Measurements from ENCODE around the gene TRAF5. TPM values are rescaled to one million over a fixed set of nuclear protein-coding genes. Genes with fewer than 3 reads are reported as not detected.

TRAF5 gene
- total RNA-seq, 1 donor from 2014 or later: 17.9 TPM

DNA sequence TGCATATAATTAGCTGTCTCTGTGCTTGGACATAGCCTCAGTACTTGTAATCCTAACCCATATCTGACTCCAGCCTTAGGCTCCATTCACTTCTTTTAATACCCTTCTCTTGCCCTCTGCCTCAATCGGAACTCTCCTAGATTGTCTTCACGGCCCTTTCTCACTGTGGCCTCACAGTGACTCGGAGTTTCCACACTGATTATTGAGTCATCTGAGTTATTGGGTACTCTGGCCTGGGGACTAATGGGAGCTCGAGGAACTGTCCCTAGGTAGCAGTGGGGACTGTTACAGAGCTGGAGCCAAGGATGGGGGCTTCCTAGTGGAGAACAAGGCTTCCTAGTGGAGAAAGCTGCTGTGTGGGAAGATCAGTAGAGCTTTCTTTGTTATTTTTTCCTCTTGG, 17.0 kb downstream of the TRAF5 start:
- DNase-seq (ENCODE audit: extremely low spot score, unreplicated experiment): no peak
- Mint-ChIP-seq H3K27ac (no peak overlapping the region), H3K4me1 (ENCODE audit: unreplicated experiment) (peaks cover 10% of the 10 kb centered on the region), H3K4me3 (no peak overlapping the region), H3K9me3 (no peaks in the 10 kb centered on the region), H3K36me3 (peaks cover 6% of the 10 kb centered on the region), H3K27me3 (no peaks in the 10 kb centered on the region)
- TF ChIP-seq, protein P1, sequence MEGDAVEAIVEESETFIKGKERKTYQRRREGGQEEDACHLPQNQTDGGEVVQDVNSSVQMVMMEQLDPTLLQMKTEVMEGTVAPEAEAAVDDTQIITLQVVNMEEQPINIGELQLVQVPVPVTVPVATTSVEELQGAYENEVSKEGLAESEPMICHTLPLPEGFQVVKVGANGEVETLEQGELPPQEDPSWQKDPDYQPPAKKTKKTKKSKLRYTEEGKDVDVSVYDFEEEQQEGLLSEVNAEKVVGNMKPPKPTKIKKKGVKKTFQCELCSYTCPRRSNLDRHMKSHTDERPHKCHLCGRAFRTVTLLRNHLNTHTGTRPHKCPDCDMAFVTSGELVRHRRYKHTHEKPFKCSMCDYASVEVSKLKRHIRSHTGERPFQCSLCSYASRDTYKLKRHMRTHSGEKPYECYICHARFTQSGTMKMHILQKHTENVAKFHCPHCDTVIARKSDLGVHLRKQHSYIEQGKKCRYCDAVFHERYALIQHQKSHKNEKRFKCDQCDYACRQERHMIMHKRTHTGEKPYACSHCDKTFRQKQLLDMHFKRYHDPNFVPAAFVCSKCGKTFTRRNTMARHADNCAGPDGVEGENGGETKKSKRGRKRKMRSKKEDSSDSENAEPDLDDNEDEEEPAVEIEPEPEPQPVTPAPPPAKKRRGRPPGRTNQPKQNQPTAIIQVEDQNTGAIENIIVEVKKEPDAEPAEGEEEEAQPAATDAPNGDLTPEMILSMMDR (conservative IDR thresholded peaks at IDR 0.05): no peak

DNA sequence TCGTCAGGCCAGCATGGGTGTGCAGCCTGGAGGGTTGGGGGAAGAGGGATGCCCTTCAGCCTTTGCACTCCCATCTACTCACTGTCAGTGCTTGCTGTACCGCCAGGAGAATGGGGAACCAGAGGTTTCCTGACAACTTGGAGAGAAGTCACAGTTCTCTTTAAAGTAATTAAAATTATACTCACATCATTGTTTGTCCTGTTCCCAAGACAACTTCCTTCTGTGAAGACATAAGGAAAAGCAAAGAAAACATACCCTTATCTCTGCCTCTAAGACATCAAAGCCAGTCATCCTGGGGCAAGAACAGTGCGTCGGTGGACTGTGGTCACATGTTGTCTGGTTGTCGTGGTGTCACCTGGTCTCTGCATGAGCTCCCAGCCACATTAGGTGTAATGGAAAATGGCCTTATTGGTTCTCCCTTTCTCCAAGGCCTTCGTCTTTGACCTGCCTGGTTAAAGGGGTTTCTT, 17.6 kb downstream of the TRAF5 start:
- H3K4me1 Mint-ChIP-seq (ENCODE audit: unreplicated experiment): peaks cover 10% of the 10 kb centered on the region
- no peaks in the 10 kb centered on the region for H3K9me3 Mint-ChIP-seq
- no peak for DNase-seq (ENCODE audit: extremely low spot score, unreplicated experiment)
- H3K27ac Mint-ChIP-seq: no peak overlapping the region
- H3K27me3 Mint-ChIP-seq: no peaks in the 10 kb centered on the region
- TF ChIP-seq, protein P1 (conservative IDR thresholded peaks at IDR 0.05): no peak
- H3K4me3 Mint-ChIP-seq: no peak overlapping the region
- peaks cover 6% of the 10 kb centered on the region for H3K36me3 Mint-ChIP-seq

DNA sequence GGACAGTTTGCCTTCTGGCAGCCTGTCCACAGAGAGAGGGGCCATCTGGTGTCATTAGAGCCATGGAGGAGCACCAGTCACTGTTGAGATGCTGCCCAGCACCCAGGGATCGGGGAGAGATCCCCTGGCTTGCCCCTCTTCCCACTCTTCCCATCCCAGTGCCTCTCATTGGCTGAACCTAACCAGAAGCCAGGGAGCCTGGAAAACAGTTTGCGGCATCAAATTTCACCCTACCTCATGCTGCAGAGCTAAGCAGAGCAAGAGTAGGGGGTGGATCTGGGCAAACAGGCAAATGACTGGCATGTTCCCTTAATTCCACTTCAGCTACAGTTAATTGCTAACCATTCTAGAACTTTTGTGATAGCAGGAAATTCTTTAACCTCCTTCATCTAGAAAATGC, 19.1 kb downstream of the TRAF5 start:
- TF ChIP-seq, protein P1 (conservative IDR thresholded peaks at IDR 0.05): no peak
- Mint-ChIP-seq H3K4me3 (no peak overlapping the region), H3K9me3 (no peaks in the 10 kb centered on the region), H3K4me1 (ENCODE audit: unreplicated experiment) (peaks cover 14% of the 10 kb centered on the region), H3K36me3 (peaks cover 6% of the 10 kb centered on the region), H3K27ac (no peak overlapping the region), H3K27me3 (no peaks in the 10 kb centered on the region)
- DNase-seq (ENCODE audit: extremely low spot score, unreplicated experiment): no peak

DNA sequence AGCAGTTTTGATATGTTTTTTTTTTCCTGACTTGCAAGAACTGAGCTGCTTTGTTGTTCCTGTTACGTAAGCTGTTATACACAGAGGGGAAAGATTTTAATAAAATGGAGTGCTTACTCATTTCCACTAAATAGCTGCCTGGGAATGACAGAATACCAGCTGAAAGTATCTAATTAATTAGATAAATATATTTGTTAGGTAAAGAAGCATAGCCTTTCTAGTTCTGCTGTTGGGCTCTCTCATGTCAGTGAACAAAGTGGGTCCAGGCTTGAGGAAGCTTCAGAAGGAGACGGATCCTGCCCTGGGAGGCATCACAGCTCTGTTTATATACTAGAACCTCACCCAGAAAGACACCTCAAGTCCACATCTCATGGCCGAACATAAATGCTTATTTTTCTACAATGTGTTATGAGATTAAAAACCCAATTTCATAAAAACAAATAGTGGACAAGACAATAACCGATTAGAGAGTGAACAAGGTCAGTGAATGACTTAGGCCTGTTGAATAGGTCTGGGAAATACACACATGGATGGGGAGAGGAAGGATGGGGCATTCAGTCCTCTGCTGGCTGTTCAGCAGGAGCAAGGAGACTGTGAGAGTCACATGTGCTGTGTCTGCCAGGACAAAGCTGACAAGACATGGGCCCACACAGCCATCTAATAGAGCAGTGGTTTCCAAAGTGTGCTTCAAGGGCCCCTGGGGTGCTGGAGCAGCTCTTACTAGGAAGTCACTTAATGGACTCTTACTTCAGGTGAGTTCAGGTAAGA, 20.6 kb downstream of the TRAF5 start:
- DNase-seq (ENCODE audit: extremely low spot score, unreplicated experiment): no peak
- Mint-ChIP-seq H3K27ac (no peak overlapping the region), H3K36me3 (peaks cover 9% of the 10 kb centered on the region), H3K9me3 (peaks cover 8% of the 10 kb centered on the region), H3K4me1 (ENCODE audit: unreplicated experiment) (peaks cover 14% of the 10 kb centered on the region), H3K27me3 (no peaks in the 10 kb centered on the region), H3K4me3 (no peak overlapping the region)
- TF ChIP-seq, protein P1 (conservative IDR thresholded peaks at IDR 0.05): no peak

DNA sequence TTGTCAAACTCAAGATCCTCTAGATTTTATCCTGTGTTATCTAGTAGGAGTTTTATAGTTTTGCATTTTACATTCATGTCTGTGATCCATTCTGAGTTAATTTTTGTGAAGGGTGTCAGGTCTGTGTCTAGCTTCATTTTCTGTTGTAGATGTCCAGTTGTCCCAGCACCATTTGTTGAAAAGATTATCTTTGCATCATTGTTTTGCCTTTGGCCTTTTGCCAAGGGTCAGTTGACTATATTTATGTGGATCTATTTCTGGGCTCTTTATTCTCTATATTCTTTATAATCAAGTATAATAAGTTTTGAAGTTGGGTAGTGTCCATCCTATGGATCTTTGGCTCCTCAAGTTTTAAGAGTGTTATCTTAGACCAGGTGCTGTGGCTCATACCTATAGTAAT, 21.9 kb downstream of the TRAF5 start:
- H3K4me1 Mint-ChIP-seq (ENCODE audit: unreplicated experiment): peaks cover 14% of the 10 kb centered on the region
- H3K27ac Mint-ChIP-seq: no peak overlapping the region
- H3K27me3 Mint-ChIP-seq: no peaks in the 10 kb centered on the region
- TF ChIP-seq, protein P1 (conservative IDR thresholded peaks at IDR 0.05): no peak
- no peak for DNase-seq (ENCODE audit: extremely low spot score, unreplicated experiment)
- H3K9me3 Mint-ChIP-seq: peaks cover 12% of the 10 kb centered on the region
- no peak overlapping the region for H3K4me3 Mint-ChIP-seq
- peaks cover 13% of the 10 kb centered on the region for H3K36me3 Mint-ChIP-seq
